Measurements from ENCODE around the gene ARHGAP12. TPM values are rescaled to one million over a fixed set of nuclear protein-coding genes. Genes with fewer than 3 reads are reported as not detected.
A peak's percentile ranks its signal among the peaks of the same experiment; 100 is the strongest.

The ARHGAP12 gene
- total and polyA plus RNA-seq, 4 donors, result 8.6 to 66.0 (median 27.0) TPM

- DNase-seq, result no peak
These were observed 160.2 kb downstream of the ARHGAP12 start for GRCh38 chr10:31768467-31768866.

GRCh38 chr10:31765541-31765940, 163.1 kb downstream of the ARHGAP12 start:
- ATAC-seq (ENCODE audit: insufficient read depth, low FRiP score), result no peak
- TF ChIP-seq CTCF (IDR thresholded peaks at IDR 0.05; ENCODE audit: control extremely low read depth, extremely low read depth), result no peak
- Histone ChIP-seq H3K27me3 (ENCODE audit: control insufficient read depth in 3 of 3, insufficient read depth in 3 of 3, low read length in 2 of 3) (no peaks in the 10 kb centered on the region), H3K27ac (ENCODE audit: low read depth in 1 of 2, low read length in 1 of 2) (no peak overlapping the region), H3K4me3 (no peak overlapping the region), H3K9ac (ENCODE audit: insufficient read depth in 1 of 2, low read length in 2 of 2) (no peak overlapping the region), H3K9me3 (ENCODE audit: control insufficient read depth in 4 of 4, insufficient read depth in 3 of 4, low read length in 3 of 4) (no peaks in the 10 kb centered on the region), H3K36me3 (ENCODE audit: control insufficient read depth in 4 of 4, insufficient read depth in 4 of 4, low read length in 4 of 4) (no peaks in the 10 kb centered on the region), H3K4me1 (ENCODE audit: control insufficient read depth in 5 of 5, insufficient read depth in 5 of 5, low read length in 5 of 5) (peaks cover 0 to 4% (median 2%) of the 10 kb centered on the region in 5 donors)
- no peak for DNase-seq
- 82 to 95% methylated on average over 8 to 9 of the region's 9 CpGs for WGBS, 2 donors

More at GRCh38 chr10:31768467-31768866, 160.2 kb downstream of the ARHGAP12 start:
- H3K36me3 ChIP-seq (ENCODE audit: control insufficient read depth in 4 of 4, insufficient read depth in 4 of 4, low read length in 4 of 4), result no peaks in the 10 kb centered on the region
- H3K9ac ChIP-seq (ENCODE audit: insufficient read depth in 1 of 2, low read length in 2 of 2), result no peak overlapping the region
- no peaks in the 10 kb centered on the region for H3K4me1 ChIP-seq (ENCODE audit: control insufficient read depth in 5 of 5, insufficient read depth in 5 of 5, low read length in 5 of 5)
- WGBS, 2 donors, result 100% methylated on average over 1 of the region's 1 CpG
- no peak for TF ChIP-seq CTCF (IDR thresholded peaks at IDR 0.05; ENCODE audit: control extremely low read depth, extremely low read depth)
- no peak for ATAC-seq (ENCODE audit: insufficient read depth, low FRiP score)
- H3K27me3 ChIP-seq (ENCODE audit: control insufficient read depth in 3 of 3, insufficient read depth in 3 of 3, low read length in 2 of 3), result no peaks in the 10 kb centered on the region
- no peak overlapping the region for H3K4me3 ChIP-seq
- H3K9me3 ChIP-seq (ENCODE audit: control insufficient read depth in 4 of 4, insufficient read depth in 3 of 4, low read length in 3 of 4), result no peaks in the 10 kb centered on the region
- H3K27ac ChIP-seq (ENCODE audit: low read depth in 1 of 2, low read length in 1 of 2), result no peak overlapping the region

- WGBS, 2 donors, result 63 to 85% methylated on average over 4 of the region's 4 CpGs
- Histone ChIP-seq H3K9ac (ENCODE audit: insufficient read depth in 1 of 2, low read length in 2 of 2) (no peak overlapping the region), H3K27me3 (ENCODE audit: control insufficient read depth in 3 of 3, insufficient read depth in 3 of 3, low read length in 2 of 3) (no peaks in the 10 kb centered on the region), H3K4me3 (no peak overlapping the region), H3K4me1 (ENCODE audit: control insufficient read depth in 5 of 5, insufficient read depth in 5 of 5, low read length in 5 of 5) (peaks cover 0 to 11% (median 5%) of the 10 kb centered on the region in 5 donors), H3K27ac (ENCODE audit: low read depth in 1 of 2, low read length in 1 of 2) (no peak overlapping the region), H3K9me3 (ENCODE audit: control insufficient read depth in 4 of 4, insufficient read depth in 3 of 4, low read length in 3 of 4) (no peaks in the 10 kb centered on the region), H3K36me3 (ENCODE audit: control insufficient read depth in 4 of 4, insufficient read depth in 4 of 4, low read length in 4 of 4) (no peaks in the 10 kb centered on the region)
- ATAC-seq (ENCODE audit: insufficient read depth, low FRiP score) (no peak), DNase-seq (no peak)
- no peak for TF ChIP-seq CTCF (IDR thresholded peaks at IDR 0.05; ENCODE audit: control extremely low read depth, extremely low read depth)
These were observed 166.3 kb downstream of the ARHGAP12 start for GRCh38 chr10:31762316-31762715.

- no peak for DNase-seq
- 81 to 88% methylated on average over 3 of the region's 3 CpGs for WGBS, 2 donors
- H3K9me3 ChIP-seq (ENCODE audit: control insufficient read depth in 4 of 4, insufficient read depth in 3 of 4, low read length in 3 of 4), result no peaks in the 10 kb centered on the region
- ATAC-seq (ENCODE audit: insufficient read depth, low FRiP score), result no peak
- H3K27me3 ChIP-seq (ENCODE audit: control insufficient read depth in 3 of 3, insufficient read depth in 3 of 3, low read length in 2 of 3), result no peaks in the 10 kb centered on the region
- TF ChIP-seq CTCF (IDR thresholded peaks at IDR 0.05; ENCODE audit: control extremely low read depth, extremely low read depth), result no peak
- no peak overlapping the region for H3K4me3 ChIP-seq
- peak overlapping the region in 1 of 2 donors; percentile 96 for H3K9ac ChIP-seq (ENCODE audit: insufficient read depth in 1 of 2, low read length in 2 of 2)
- H3K4me1 ChIP-seq (ENCODE audit: control insufficient read depth in 5 of 5, insufficient read depth in 5 of 5, low read length in 5 of 5), result peaks cover 0 to 17% (median 5%) of the 10 kb centered on the region in 5 donors
- H3K27ac ChIP-seq (ENCODE audit: low read depth in 1 of 2, low read length in 1 of 2), result peak overlapping the region in 1 of 2 donors; percentile 92
- no peaks in the 10 kb centered on the region for H3K36me3 ChIP-seq (ENCODE audit: control insufficient read depth in 4 of 4, insufficient read depth in 4 of 4, low read length in 4 of 4)
These were observed 167.5 kb downstream of the ARHGAP12 start for GRCh38 chr10:31761156-31761555.
